C4-2B (cell line): ENCODE measurements around the gene NDUFA13.

Source experiments
- H3K27ac ChIP-seq: fragments of 450-650 bp; 2 replicates; pipeline ENCODE4 v1.5.1; 2017
- ZFX ChIP-seq: fragments of 450-650 bp; IDR thresholded peaks from 2 replicates; pipeline ENCODE4 v1.6.1; 2017
- TF ChIP-seq, protein P1 (sequence below): fragments of 450-650 bp; conservative IDR thresholded peaks from 2 replicates; pipeline ENCODE4 v1.5.1; 2017; ENCODE audit warnings: mild to moderate bottlenecking

The NDUFA13 gene

DNA sequence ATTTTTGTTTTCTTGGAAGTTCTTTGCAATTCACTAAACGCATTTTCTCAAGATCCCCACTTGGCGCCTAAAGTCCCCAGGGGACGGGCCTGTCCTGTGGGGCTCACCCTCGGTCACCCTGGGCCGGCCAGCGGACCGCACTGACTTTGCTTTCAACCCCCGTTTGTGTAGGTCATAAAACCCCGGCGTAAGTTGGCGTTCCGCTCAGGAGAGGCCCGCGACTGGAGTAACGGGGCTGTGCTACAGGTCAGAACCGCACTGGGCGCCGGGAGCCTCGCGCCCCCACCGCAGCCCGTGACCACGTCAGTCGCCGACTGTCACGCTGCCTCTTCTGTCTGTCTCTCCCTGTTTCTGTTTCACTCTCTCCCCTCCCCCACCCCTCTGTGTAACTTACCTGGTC is 14.2 kb upstream of the NDUFA13 start:
- H3K27ac ChIP-seq: no peak overlapping the region
- TF ChIP-seq, protein P1, sequence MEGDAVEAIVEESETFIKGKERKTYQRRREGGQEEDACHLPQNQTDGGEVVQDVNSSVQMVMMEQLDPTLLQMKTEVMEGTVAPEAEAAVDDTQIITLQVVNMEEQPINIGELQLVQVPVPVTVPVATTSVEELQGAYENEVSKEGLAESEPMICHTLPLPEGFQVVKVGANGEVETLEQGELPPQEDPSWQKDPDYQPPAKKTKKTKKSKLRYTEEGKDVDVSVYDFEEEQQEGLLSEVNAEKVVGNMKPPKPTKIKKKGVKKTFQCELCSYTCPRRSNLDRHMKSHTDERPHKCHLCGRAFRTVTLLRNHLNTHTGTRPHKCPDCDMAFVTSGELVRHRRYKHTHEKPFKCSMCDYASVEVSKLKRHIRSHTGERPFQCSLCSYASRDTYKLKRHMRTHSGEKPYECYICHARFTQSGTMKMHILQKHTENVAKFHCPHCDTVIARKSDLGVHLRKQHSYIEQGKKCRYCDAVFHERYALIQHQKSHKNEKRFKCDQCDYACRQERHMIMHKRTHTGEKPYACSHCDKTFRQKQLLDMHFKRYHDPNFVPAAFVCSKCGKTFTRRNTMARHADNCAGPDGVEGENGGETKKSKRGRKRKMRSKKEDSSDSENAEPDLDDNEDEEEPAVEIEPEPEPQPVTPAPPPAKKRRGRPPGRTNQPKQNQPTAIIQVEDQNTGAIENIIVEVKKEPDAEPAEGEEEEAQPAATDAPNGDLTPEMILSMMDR: no peak
- TF ChIP-seq ZFX: no peak

DNA sequence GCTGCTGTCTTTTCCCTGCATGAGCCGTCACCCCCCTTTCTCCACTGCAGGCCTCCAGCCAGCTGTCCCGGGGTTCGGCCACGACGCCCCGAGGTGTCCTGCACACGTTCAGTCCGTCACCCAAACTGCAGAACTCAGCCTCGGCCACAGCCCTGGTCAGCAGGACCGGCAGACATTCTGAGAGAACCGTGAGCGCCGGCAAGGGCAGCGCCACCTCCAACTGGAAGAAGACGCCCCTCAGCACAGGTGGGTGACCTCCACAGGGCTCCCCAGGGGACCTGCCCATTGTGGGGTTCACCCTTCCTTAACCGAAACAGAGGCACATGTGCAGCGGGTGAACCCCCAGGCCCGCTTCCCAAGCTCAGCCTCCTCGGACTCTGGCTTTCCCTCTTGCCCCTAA is 13.7 kb upstream of the NDUFA13 start:
- TF ChIP-seq ZFX: no peak
- TF ChIP-seq, protein P1: no peak

DNA sequence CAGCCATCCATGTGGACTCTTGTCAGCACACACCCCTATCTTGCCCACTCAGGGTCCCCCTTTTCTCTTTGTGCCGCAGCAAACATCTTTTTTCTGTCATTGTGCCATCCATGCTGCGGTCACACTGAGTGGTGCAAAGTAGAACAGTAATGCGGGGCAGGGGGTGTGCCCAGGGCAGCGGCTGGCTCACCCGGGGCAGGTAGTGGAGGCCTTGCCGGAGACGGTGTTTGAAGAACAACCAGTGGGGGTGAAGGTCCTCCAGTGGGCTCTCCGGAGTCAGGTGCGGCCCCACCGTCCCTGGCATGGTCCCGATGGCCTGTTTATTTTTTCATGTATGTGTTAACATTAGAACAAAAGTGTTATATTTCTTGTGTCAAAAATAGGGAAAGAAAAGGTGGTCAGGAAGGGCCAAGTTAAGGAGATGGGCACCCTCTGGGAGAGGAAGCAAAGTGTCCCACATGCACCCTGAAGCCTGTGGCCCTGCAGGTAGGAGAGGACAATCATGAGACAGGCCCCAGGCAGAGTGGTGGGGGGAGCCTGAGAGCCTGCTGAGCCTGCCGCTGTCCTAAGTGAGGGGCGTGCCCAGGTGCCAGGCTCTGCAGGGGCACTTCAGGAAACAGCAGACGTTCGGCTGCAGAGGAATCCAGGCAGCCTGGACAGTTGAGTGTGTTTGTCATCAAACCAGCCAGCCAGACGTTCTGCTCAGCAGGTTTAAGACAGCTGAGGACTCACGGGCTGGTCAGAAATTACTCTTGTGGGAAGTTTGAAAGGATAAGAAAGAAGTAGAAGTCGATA is 13.0 kb upstream of the NDUFA13 start:
- TF ChIP-seq, protein P1: no peak
- no peak for TF ChIP-seq ZFX
- no peak overlapping the region for H3K27ac ChIP-seq

More for the DNA sequence above, 13.7 kb upstream of the NDUFA13 start:
- no peak overlapping the region for H3K27ac ChIP-seq

DNA sequence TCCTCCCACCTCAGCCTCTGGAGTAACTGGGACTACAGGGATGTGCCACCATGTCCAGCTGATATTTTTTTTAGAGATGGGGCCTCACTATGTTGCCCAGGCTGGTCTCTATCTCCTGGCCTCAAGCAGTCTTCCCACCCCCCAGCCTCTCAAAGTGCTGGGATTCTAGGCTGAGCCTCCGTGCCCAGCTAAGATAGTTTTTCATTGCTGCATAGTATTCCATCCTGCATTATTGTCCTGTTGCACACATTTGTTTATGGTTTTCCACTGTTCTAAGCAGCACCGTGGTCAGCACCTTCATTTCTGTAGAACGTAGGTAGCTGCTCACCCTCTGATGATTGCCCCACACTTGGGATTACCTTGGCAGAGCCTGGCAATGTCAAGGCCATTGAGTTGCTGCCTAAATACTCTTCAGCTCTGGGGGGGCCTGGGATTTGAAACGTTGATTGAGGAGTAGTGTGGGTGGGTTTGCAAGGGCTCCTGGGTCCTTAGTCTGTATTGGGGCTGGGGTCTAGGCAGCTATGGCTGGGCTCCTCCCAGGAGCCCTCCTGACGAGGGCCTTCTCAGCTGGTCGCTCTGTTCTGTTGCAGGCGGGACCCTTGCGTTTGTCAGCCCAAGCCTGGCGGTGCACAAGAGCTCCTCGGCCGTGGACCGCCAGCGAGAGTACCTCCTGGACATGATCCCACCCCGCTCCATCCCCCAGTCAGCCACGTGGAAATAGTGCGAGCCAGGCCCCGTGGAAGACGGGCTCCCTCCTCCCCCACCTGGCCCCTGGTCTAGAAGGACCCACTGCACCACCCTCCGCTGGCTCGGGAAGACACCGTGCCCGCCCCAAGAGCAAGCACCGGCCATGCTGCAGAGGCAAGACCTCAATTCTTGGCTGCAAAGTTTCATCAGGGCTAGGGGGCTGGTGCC is 11.0 kb upstream of the NDUFA13 start:
- no peak overlapping the region for H3K27ac ChIP-seq
- no peak for TF ChIP-seq ZFX
- TF ChIP-seq, protein P1: no peak

DNA sequence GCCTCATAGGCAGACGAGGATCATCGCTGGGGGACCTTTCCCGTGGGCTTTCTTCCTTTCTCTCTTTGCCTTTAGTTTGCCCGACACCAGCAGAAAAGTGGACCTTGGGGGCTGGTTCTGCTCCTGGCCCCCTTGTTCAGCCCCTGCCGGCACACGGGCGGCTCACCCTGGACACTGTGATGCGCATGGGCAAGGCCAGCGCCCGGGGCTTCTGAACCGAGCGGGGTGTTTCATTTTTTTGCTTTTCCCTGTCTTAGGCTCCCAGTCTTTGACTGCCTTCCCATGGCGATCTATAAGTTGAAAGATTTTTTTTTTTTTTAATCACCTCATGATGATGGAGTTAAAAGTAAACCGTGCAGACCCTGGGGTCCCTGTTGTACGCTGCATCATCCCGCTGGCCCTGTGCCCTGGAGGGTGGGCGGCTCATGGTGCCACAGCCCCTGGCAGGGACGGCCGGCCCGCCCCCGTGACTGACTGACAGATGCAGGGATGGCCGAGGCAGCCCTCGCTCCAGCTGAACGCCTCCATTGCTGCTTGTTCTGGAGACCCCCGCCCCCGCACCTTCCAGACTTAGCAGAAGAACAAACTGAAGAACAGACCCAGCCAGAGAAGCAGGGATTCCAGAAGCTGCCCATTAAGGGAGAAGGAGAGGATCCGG is 10.2 kb upstream of the NDUFA13 start:
- no peak overlapping the region for H3K27ac ChIP-seq
- TF ChIP-seq ZFX: no peak
- TF ChIP-seq, protein P1: no peak

DNA sequence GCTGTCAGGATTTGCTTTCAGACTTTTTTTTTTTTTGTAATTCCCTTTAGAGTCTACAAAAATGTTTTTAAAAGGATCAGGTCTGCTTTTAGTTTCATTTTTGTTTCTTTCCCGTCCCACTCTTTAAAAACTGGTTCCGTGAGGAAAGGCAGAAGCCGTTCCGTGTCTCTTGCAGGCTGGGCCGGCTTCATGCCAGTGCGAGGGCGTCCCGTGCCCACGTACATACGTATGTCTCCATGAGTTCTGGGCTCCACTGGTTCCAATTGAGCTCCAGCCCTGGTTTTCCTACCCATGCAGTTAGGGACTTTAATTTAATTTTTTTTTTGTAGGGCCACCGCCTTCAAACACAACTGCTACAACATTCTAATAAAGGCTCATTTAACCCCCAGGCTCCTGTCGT is 9.4 kb upstream of the NDUFA13 start:
- TF ChIP-seq, protein P1: no peak
- no peak for TF ChIP-seq ZFX
- no peak overlapping the region for H3K27ac ChIP-seq
